ENCODE results near the gene ABCF3.
A peak's percentile ranks its signal among the peaks of the same experiment; 100 is the strongest.

The ABCF3 gene

DNA sequence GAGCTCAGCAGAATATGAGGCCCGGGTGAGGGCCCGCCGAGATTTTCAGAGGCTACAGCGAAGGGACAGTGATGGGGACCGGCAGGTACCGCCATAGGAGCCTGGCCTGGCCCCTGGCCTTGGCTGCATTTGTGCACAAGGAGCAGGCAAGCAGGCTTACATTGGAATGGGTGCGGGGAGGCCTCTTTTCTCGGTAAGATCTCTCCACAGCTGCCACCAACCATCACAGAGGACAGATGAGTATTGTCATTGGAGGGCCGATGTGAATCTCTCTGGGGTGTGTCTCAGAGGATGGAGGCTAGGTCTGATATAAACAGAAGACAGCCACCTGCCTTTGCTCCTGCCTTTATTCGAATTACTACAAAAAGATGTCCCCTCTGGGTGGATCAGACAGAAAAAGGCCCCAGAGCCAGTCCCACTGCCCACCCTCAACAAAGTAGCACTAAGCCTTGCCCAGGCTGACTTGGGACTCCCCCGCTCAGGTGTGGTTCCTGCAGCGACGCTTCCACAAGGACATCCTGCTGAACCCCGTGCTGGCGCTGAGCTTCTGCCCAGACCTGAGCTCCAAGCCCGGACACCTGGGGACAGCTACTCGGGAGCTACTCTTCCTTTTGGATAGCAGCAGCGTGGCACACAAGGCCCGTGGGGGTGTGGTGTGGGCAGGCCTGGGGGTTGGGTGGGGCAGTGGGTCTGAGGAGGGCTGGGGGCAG, 48.8 kb downstream of the ABCF3 start:
- DNase-seq = peak; percentile 20

DNA sequence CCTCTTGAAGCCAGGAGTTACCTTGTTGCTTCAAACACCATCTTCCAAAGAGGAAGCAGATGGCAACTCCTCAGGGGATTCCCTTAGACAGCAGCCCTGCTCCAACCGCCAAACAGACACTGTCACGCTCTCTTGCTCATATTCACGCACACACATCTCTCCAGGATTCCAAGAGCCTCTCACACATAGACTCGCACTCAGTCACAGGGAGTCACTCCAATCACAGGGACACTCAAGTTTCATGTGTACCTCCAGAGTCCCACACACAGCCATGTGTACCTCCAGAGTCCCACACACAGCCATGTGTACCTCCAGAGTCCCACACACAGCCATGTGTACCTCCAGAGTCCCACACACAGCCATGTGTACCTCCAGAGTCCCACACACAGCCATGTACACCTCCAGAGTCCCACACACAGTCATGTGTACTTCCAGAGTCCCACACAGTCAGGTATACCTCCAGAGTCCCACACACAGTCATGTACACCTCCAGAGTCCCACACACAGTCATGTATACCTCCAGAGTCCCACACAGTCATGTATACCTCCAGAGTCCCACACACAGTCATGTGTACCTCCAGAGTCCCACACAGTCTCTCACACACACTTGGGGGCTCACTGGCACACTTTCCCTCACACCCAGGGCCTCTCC, 49.5 kb downstream of the ABCF3 start:
- DNase-seq = peak; percentile 10

DNA sequence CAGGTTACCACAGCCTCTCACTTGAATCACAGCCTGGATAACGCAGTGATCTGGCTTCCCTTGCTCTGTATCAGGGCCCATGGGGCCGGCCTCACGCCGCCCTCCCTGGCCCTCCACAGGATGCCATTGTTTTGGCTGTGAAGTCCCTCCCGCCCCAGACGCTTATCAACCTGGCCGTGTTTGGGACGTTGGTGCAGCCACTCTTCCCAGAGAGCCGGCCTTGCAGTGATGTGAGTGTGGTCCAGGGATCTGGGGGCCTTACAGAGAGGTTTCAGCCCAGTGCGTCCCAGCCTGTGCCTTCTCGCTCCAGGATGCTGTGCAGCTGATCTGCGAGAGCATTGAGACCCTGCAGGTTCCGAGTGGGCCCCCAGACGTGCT, 50.0 kb downstream of the ABCF3 start:
- DNase-seq = peak; percentile 21

DNA sequence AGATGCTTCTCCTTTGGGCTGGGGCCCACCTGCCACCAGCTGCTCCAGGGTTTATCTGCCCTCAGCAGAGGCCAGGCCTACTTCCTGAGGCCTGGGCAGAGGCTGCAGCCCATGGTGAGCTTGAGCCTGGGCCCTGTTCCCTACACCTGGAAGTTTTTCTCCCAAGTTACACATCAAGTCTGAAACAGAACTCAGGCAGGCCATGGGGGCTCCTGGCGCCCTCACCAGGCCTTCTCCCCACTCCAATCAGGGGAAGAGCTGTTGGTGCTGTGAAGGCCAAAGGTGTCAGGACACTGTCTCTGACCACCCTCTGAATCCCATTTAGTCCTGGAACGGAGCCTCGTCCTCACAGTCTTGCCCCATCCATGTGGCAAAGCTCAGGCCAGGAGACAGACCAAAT, 50.6 kb downstream of the ABCF3 start:
- DNase-seq = peak; percentile 20

DNA sequence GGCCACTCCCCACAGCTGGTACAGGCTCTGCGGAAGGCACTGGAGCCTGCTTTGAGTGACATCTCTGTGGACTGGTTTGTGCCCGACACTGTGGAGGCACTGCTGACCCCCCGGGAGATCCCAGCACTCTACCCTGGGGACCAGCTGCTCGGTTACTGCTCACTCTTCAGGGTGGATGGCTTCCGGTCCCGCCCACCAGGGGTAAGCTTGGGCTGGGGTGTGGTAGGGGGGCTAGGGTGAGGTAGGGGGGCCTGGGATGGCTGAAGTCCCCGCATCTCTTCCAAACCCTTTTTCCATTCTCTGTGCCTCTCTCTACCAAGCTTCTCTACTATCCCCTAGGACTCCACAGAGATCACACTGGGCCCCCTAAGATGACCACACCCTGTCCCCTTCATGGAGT, 51.2 kb downstream of the ABCF3 start:
- DNase-seq = peak; percentile 24

DNA sequence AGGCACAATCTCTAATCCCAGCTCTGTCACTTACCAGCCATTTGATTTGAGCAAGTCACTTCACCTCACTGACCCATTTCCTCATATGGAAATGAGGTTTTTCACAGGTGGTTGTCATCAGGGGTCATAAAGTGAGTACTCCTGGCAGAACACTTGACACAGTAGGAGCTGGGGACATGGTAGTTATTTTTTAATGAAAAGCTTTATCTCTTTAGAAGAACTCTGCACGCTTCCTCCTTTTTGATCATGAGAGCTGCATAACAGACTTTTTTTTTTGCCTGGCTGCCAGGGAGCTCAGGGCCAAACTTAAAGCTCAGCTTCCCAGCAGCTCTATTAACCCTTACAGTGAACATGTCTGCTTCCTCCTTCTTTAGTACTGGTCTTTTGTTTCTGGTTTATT, 51.8 kb downstream of the ABCF3 start:
- peak; percentile 17 for DNase-seq

DNA sequence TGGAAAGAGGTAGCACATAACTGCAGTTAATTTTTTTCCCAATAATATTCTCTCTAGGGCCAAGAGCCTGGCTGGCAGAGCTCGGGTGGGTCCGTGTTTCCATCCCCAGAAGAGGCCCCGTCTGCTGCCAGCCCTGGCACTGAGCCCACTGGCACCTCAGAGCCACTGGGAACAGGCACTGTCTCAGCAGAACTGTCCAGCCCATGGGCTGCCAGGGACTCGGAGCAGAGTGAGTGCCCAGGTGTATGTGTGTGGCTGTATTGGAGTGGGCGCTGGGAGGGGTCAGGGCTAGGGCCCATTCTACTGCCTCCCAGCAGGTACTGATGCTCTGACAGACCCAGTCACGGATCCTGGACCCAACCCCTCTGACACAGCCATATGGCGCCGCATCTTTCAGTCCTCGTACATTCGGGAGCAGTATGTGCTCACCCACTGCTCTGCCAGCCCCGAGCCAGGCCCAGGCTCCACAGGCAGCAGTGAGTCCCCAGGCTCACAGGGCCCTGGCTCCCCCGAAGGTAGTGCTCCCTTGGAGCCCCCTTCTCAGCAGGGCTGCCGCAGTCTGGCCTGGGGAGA, 52.3 kb downstream of the ABCF3 start:
- peak; percentile 18 for DNase-seq

DNA sequence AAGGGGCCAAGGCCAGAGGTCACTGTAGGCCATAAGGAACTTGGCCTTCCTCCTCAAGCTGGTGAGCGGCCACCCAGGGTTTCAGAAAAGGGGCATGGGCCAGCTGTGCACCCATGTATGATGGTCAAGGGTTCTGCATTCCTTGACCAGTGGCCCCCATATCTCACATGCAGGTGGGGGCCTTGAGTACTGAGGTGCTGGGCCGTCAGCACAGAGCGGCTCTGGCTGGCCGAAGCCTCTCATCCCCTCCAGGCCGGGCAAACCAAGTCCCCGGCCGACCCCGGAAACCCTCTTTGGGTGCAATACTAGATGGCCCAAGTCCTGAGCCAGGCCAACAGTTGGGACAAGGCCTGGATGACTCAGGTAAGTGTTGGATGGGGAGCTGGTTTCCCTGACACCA, 53.2 kb downstream of the ABCF3 start:
- DNase-seq = peak; percentile 14

DNA sequence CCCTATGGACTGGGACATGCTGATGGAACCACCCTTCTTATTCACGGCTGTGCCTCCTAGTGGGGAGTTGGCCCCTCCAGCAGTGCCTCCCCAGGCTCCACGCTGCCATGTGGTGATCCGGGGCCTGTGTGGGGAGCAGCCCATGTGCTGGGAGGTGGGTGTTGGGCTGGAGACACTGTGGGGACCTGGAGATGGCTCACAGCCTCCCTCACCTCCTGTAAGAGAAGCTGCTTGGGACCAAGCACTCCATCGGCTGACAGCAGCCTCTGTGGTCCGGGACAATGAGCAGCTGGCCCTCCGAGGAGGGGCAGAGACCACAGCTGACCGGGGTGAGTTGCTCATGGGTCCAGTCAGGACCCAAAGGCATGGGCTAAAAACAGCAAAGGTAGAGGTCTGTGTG, 53.7 kb downstream of the ABCF3 start:
- peak; percentile 20 for DNase-seq

DNA sequence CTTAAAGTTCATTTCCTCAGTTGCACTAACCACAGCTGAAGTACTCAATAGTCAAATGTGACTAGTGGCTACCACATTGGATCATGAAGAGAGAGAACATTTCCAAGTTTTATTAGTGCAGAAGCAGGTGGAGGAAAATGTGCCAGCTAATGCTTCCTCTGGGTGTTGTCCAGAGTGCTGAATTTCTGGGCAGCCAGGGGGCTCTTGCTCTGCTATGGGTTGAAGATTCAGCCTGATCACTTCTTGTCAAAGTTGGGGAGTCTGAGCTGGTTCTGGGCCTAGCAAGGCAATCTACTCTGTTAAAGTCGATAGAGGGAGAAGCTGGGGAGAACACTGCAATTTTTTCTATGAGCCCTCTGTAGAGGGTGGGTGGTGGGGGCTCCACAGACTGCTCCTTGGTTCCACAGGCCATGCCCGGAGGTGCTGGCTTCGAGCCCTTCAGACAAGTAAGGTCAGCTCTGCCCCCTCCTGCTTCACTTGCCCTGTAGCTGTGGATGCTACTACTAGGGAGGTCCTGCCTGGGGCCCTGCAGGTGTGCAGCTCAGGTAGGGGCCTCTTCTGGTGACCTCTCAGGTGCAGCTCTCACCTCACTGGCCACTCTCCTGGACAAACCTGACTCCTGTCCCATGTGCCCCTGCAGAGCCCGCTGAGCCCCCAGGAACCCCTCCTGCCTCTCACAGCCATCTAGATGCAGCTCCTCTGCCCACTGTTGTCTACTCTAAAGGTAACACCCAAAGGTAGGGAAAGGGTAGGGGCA, 54.6 kb downstream of the ABCF3 start:
- peak; percentile 64 for DNase-seq

DNA sequence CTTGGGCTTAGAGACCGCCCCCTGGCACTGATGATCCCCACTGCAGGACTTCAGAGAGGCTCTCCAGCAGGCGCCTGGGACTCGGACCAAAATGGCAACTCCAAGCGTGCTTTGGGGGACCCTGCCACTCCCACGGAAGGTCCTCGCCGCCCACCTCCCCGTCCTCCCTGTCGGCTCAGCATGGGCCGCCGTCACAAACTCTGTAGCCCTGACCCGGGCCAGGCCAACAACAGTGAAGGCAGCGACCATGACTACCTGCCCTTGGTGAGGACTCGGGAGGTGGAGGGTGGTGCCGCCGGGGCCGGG, 55.1 kb downstream of the ABCF3 start:
- DNase-seq = no peak

DNA sequence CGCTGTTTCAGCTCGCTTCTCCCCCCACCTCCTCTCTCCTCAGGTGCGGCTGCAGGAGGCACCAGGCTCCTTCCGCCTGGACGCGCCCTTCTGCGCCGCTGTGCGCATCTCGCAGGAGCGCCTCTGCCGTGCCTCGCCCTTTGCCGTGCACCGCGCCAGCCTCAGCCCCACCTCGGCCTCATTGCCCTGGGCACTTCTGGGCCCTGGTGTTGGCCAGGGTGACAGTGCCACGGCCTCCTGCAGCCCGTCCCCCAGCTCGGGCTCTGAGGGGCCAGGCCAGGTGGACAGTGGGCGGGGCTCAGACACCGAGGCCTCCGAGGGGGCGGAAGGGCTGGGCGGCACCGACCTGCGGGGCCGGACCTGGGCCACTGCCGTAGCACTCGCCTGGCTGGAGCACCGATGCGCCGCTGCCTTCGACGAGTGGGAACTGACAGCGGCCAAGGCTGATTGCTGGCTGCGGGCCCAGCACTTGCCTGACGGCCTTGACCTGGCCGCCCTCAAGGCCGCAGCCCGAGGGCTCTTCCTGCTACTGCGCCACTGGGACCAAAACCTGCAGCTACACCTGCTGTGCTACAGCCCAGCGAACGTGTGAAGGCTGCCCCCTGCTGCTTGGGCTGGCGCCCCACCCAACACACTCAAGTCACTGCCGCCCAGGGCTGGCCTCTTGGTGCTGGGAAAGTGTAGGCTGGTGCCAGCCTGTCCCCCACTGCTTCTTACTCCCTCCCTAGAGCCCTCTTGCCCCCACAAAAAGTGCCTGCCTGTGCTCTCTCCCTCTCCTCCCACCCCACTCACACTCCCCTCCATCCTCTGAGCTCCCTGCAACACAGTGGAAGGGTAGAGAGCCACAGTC, 55.7 kb downstream of the ABCF3 start:
- DNase-seq = peak; percentile 88

DNA sequence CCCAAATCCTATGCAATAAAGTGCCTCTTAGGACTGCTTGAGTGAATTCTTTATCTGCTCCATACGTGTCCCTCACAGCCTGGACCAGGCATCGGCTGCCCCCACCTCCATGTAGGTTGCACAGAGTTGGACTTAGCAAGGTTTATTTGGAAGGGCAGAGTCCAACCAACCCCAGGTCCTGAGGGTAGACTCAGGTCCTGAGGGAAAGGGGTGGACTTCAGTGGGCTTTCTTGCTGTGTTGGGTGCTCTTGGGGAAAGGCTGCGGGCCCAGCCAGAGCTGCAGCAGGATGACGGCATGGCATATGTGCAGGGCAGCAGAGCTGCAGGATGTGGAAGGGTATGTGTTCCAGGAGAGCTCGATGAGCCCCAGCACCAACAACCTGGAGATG, 56.3 kb downstream of the ABCF3 start:
- peak; percentile 20 for DNase-seq

Data from 8988T (cell line).